SK-N-SH (cell line): ENCODE data around the gene PRB2.
"Not testable (repeated sequence)": the region's sequence is repeated elsewhere in the genome, so short reads cannot be mapped to it uniquely, and the experiment has no call there.

Experiments used
- CHD2 ChIP-seq: fragments of 150-350 bp; IDR thresholded peaks from 2 replicates; pipeline ENCODE4 v1.6.1; 2018; ENCODE audit warnings: low read length; ENCODE audit not compliant: partially characterized antibody
- EP300 ChIP-seq, 2 experiments: IDR thresholded peaks; 2 replicates each; pipeline versions ENCODE4 v1.4.0 to v1.6.1; 2012; ENCODE audit warnings: borderline replicate concordance in 1 of 2, low read depth in 1 of 2, low read length in 1 of 2
- NRF1 ChIP-seq: IDR thresholded peaks from 2 replicates; pipeline ENCODE4 v1.6.1; 2012; ENCODE audit warnings: low read depth, mild to moderate bottlenecking, low read length
- POLR2AphosphoS5 ChIP-seq: IDR thresholded peaks from 2 replicates; pipeline ENCODE4 v1.6.1; 2012; ENCODE audit warnings: low read depth, low read length
- TF ChIP-seq, protein P1 (sequence below): fragments of 200-600 bp; sonication (generic); IDR thresholded peaks from 2 replicates; pipeline ENCODE4 v1.6.1; 2017; ENCODE audit warnings: antibody characterized with exemption, mild to moderate bottlenecking, moderate library complexity
- TF ChIP-seq, protein P2 (sequence below): IDR thresholded peaks from 2 replicates; pipeline ENCODE4 v1.4.0; 2012; ENCODE audit warnings: low read depth, borderline replicate concordance

DNA sequence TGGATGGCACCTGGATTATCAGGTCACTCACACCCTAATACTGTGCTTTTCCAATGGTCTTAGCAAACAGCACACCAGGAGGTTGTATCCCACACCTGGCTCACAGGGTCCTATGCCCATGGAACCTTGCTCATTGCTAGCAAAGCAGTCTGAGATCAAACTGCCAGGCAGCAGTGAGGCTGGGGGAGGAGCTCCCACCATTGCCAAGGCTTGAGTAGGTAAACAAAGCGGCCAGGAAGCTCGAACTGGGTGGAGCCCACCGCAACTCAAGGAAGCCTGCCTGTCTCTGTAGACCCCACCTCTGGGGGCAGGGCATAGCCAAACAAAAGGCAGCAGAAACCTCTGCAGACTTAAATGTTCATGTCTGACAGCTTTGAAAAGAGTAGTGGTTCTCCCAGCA, 17.9 kb downstream of the PRB2 start:
- TF ChIP-seq, protein P1, sequence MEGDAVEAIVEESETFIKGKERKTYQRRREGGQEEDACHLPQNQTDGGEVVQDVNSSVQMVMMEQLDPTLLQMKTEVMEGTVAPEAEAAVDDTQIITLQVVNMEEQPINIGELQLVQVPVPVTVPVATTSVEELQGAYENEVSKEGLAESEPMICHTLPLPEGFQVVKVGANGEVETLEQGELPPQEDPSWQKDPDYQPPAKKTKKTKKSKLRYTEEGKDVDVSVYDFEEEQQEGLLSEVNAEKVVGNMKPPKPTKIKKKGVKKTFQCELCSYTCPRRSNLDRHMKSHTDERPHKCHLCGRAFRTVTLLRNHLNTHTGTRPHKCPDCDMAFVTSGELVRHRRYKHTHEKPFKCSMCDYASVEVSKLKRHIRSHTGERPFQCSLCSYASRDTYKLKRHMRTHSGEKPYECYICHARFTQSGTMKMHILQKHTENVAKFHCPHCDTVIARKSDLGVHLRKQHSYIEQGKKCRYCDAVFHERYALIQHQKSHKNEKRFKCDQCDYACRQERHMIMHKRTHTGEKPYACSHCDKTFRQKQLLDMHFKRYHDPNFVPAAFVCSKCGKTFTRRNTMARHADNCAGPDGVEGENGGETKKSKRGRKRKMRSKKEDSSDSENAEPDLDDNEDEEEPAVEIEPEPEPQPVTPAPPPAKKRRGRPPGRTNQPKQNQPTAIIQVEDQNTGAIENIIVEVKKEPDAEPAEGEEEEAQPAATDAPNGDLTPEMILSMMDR = not testable (repeated sequence)
- TF ChIP-seq, protein P2, sequence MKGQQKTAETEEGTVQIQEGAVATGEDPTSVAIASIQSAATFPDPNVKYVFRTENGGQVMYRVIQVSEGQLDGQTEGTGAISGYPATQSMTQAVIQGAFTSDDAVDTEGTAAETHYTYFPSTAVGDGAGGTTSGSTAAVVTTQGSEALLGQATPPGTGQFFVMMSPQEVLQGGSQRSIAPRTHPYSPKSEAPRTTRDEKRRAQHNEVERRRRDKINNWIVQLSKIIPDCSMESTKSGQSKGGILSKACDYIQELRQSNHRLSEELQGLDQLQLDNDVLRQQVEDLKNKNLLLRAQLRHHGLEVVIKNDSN = not testable (repeated sequence)
- TF ChIP-seq POLR2AphosphoS5; EP300 (IDR thresholded peaks at IDR 0.05; ENCODE audit: borderline replicate concordance in 1 of 2, low read depth in 1 of 2, low read length in 1 of 2); NRF1; CHD2: not testable (repeated sequence)
